Measurements from ENCODE around the gene CD276.
"Not testable (repeated sequence)": the region's sequence is repeated elsewhere in the genome, so short reads cannot be mapped to it uniquely, and the experiment has no call there.

The CD276 gene
- 0 to 0.28 reads per million in 2 donors for total RNA-seq

- DNase-seq: no peak
Measured at GRCh38 chr15:73683777-73684580, at the start of gene CD276. Gene CD276 (plus strand): TSS chr15:73684383. CDS start chr15:73699640, 15,257 bp downstream.

GRCh38 chr15:73637527-73637926 is 46.7 kb upstream of the CD276 start:
- no peak for DNase-seq

- not testable (repeated sequence) for DNase-seq
Measured at GRCh38 chr15:73639464-73639863, 44.7 kb upstream of the CD276 start.

GRCh38 chr15:73647259-73648013 is 36.7 kb upstream of the CD276 start:
- DNase-seq: no peak

GRCh38 chr15:73648014-73648295 is 36.2 kb upstream of the CD276 start:
- DNase-seq: no peak

GRCh38 chr15:73650416-73651126 is 33.6 kb upstream of the CD276 start:
- DNase-seq: no peak

- DNase-seq: no peak
Measured at GRCh38 chr15:73654659-73655058, 29.5 kb upstream of the CD276 start.

- no peak for DNase-seq
Measured at GRCh38 chr15:73655724-73656123, 28.5 kb upstream of the CD276 start.

GRCh38 chr15:73658645-73659044 is 25.5 kb upstream of the CD276 start:
- DNase-seq: no peak

- no peak for DNase-seq
Measured at GRCh38 chr15:73660455-73660854, 23.7 kb upstream of the CD276 start.

- no peak for DNase-seq
Measured at GRCh38 chr15:73674587-73674986, 9.6 kb upstream of the CD276 start.

GRCh38 chr15:73677146-73677607 is 7.0 kb upstream of the CD276 start:
- DNase-seq: peak; percentile 48

GRCh38 chr15:73677733-73678132 is 6.5 kb upstream of the CD276 start:
- DNase-seq: no peak

GRCh38 chr15:73678498-73678897 is 5.7 kb upstream of the CD276 start:
- no peak for DNase-seq

- no peak for DNase-seq
Measured at GRCh38 chr15:73679180-73679579, 5.0 kb upstream of the CD276 start.

GRCh38 chr15:73679964-73680363 is 4.2 kb upstream of the CD276 start:
- no peak for DNase-seq

- DNase-seq: no peak
Measured at GRCh38 chr15:73680549-73680948, 3.6 kb upstream of the CD276 start.

- no peak for DNase-seq
Measured at GRCh38 chr15:73681063-73681462, 3.1 kb upstream of the CD276 start.

GRCh38 chr15:73681856-73682599 is 2.2 kb upstream of the CD276 start:
- no peak for DNase-seq

- no peak for DNase-seq
Measured at GRCh38 chr15:73682600-73683090, 1.5 kb upstream of the CD276 start.

GRCh38 chr15:73683257-73683776 is 866 bp upstream of the CD276 start:
- no peak for DNase-seq
